Activated CD4-positive, alpha-beta T cell treated with anti-CD3 and anti-CD28 coated beads, Interleukin-2, amount 10 ng/mL, durations not matched to agents 24 days and 14 days (primary cell): Measurements from ENCODE around the gene LASP1. TPM values are rescaled to one million over a fixed set of nuclear protein-coding genes. Genes with fewer than 3 reads are reported as not detected.
"Not testable (repeated sequence)": the region's sequence is repeated elsewhere in the genome, so short reads cannot be mapped to it uniquely, and the experiment has no call there.

Experiments
- DNase-seq: peaks from one replicate; pipeline ENCODE4 v3.0.0; 2022
- H3K27ac Mint-ChIP-seq: one replicate; pipeline ENCODE4 v1.8.0; 2022; ENCODE audit warnings: mild to moderate bottlenecking, mixed read lengths
- H3K27me3 Mint-ChIP-seq: one replicate; pipeline ENCODE4 v1.8.0; 2022; ENCODE audit warnings: mixed read lengths
- H3K36me3 Mint-ChIP-seq: one replicate; pipeline ENCODE4 v1.8.0; 2022; ENCODE audit warnings: low read depth, mild to moderate bottlenecking, mixed read lengths
- H3K4me1 Mint-ChIP-seq: one replicate; pipeline ENCODE4 v1.8.0; 2021; ENCODE audit warnings: mixed read lengths
- H3K4me3 Mint-ChIP-seq: one replicate; pipeline ENCODE4 v1.8.0; 2022; ENCODE audit warnings: mild to moderate bottlenecking, moderate library complexity, mixed read lengths
- H3K9me3 Mint-ChIP-seq: one replicate; pipeline ENCODE4 v1.8.0; 2021; ENCODE audit warnings: mixed read lengths
- intact Hi-C: fragments of 100-400 bp; cut with micrococcal nuclease; formaldehyde crosslinking; loops from one replicate; pipeline ENCODE4 v1.15.1; 2023
- total RNA-seq: library from RNA; stranded (reverse); gene quantifications from 2 replicates; pipeline ENCODE4 v1.2.3, GENCODE V29; 2022

LASP1 gene
- total RNA-seq, 1 donor from 2014 or later: 130 TPM

DNA sequence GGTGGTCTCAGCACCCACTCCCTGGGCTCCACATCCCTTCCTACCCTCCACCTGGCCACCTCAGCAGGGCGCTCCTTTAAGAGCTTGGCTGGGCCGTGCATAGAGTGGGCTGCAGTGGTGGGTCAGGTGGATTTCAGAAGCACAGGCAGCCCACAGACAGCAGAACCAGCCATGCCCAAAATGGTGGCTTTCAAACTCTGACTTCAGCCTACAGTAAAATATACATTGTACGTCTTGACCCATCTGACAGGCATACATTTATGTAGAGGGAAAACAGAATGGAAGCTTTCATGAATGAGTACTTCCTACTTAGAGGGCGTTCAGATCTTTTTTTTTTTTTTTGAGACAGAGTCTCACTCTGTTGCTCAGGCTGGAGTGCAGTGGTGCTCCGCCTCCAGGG lies 29.6 kb downstream of the LASP1 start:
- no peaks in the 10 kb centered on the region for H3K9me3 Mint-ChIP-seq
- peaks cover 41% of the 10 kb centered on the region for H3K4me1 Mint-ChIP-seq
- peak overlapping the region; percentile 75 for H3K4me3 Mint-ChIP-seq
- no peaks in the 10 kb centered on the region for H3K27me3 Mint-ChIP-seq
- intact Hi-C loops: loop anchor here (2.0 kb wide), 3 partner anchors 27 to 75 kb away; partner anchors contain the start of genes CWC25 and RPL23
- peak overlapping the region; percentile 91 for H3K27ac Mint-ChIP-seq
- peaks cover 59% of the 10 kb centered on the region for H3K36me3 Mint-ChIP-seq
- DNase-seq: no peak

DNA sequence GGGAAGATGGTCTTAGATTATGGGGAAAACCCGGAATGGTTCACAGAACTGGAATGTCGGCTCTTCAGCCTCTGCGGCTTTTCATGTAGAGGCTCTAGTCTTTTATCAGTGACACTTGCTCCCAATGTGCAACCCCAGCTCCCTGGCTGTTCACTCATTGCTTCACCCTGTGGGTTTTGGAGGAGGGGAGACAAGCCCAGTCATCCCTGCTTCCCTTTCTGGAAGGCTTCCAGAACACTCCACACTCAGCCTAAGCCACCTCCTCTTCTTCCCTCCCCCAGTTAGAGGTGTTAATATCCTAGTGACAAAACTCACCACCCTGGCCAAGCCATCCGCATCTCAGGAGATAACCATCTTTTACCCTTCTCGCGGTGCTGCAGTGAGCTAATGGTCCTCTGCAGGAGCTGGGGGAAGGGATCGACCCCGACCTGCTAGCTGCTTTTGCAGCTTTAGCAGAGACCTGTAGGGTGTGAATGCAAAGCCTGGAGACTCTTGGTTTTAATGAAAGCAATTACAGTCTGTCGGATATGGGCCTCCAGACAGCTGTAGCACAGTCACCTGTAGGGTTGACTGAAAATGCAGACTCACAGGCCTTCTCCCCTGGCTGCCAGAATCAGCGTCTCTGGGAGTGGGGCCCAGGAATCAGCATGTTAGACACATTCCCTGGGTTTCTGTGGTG lies 31.3 kb downstream of the LASP1 start:
- no peaks in the 10 kb centered on the region for H3K27me3 Mint-ChIP-seq
- peaks cover 40% of the 10 kb centered on the region for H3K4me1 Mint-ChIP-seq
- H3K36me3 Mint-ChIP-seq: peaks cover 62% of the 10 kb centered on the region
- H3K4me3 Mint-ChIP-seq: peak overlapping the region; percentile 21
- intact Hi-C loops: no loop called here
- peak; percentile 68 for DNase-seq
- H3K27ac Mint-ChIP-seq: peak overlapping the region; percentile 86
- no peaks in the 10 kb centered on the region for H3K9me3 Mint-ChIP-seq

GRCh38 chr17:38903404-38903803 lies 33.5 kb downstream of the LASP1 start:
- Mint-ChIP-seq H3K9me3 (no peaks in the 10 kb centered on the region), H3K27ac (peak overlapping the region; percentile 66), H3K36me3 (peaks cover 49% of the 10 kb centered on the region), H3K4me3 (no peak overlapping the region), H3K27me3 (no peaks in the 10 kb centered on the region), H3K4me1 (peaks cover 34% of the 10 kb centered on the region)
- intact Hi-C loops: no loop called here
- DNase-seq: no peak

GRCh38 chr17:38904892-38905291 lies 35.0 kb downstream of the LASP1 start:
- Mint-ChIP-seq H3K36me3 (peaks cover 38% of the 10 kb centered on the region), H3K27me3 (no peaks in the 10 kb centered on the region), H3K4me3 (no peak overlapping the region), H3K9me3 (no peaks in the 10 kb centered on the region), H3K4me1 (peaks cover 22% of the 10 kb centered on the region), H3K27ac (no peak overlapping the region)
- DNase-seq: no peak
- intact Hi-C loops: no loop called here

DNA sequence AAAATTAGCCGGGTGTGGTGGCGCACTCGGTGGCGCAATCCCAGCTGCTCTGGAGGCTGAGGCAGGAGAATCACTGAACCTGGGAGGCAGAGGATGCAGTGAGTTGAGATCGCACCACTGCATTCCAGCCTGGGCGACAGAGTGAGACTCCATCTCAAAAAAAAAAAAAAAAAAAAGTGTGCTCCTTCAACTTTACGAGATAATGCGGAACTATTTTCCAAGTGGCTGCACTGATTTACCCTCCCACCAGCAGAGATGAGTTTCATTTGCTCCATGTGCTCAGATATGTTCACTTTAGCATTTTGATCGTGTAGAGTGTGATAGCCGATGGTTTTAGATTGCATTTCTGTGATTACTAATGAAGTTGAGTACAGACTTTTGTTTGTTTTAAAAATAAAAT lies 35.5 kb downstream of the LASP1 start:
- Mint-ChIP-seq H3K36me3 (peaks cover 38% of the 10 kb centered on the region), H3K9me3 (no peaks in the 10 kb centered on the region), H3K27ac (no peak overlapping the region), H3K4me3 (no peak overlapping the region), H3K4me1 (peaks cover 22% of the 10 kb centered on the region), H3K27me3 (no peaks in the 10 kb centered on the region)
- DNase-seq: no peak
- intact Hi-C loops: no loop called here

- no peak for DNase-seq
- no peaks in the 10 kb centered on the region for H3K27me3 Mint-ChIP-seq
- intact Hi-C loops: no loop called here
- H3K4me1 Mint-ChIP-seq: peaks cover 16% of the 10 kb centered on the region
- H3K27ac Mint-ChIP-seq: no peak overlapping the region
- H3K36me3 Mint-ChIP-seq: peaks cover 36% of the 10 kb centered on the region
- no peaks in the 10 kb centered on the region for H3K9me3 Mint-ChIP-seq
- no peak overlapping the region for H3K4me3 Mint-ChIP-seq
Measured at GRCh38 chr17:38906460-38907228, 36.8 kb downstream of the LASP1 start.

- Mint-ChIP-seq H3K27ac (peak overlapping the region; percentile 6), H3K36me3 (peaks cover 35% of the 10 kb centered on the region), H3K27me3 (no peaks in the 10 kb centered on the region), H3K4me3 (no peak overlapping the region), H3K4me1 (peaks cover 12% of the 10 kb centered on the region), H3K9me3 (no peaks in the 10 kb centered on the region)
- DNase-seq: no peak
- intact Hi-C loops: no loop called here
Measured at GRCh38 chr17:38907930-38908675, 38.2 kb downstream of the LASP1 start.

DNA sequence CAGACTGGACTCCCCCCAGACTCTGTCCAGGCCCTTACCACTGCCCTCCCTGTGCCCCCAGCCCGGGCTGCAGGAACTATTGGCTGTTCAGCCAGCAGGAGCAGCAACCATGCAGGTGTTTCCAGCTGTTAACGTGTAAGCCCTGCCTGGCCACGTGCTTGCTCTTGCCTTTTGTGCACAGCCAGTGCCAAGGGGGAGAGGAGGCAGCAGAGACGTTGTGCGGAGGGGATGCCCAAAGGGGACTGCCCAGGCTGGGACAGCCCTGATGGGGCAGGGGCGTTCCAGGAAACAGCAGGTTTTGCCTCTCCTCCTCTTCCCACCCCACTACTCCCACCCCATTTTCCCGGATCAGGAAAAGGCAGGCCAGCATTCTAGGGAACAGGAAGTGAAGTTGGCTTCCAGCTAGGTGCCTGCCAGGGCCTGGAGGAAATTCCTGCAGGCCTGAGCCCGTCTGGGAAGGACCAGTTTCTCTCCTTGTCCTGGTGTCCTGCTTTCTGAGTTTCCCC lies 38.9 kb downstream of the LASP1 start:
- no peak for DNase-seq
- Mint-ChIP-seq H3K9me3 (no peaks in the 10 kb centered on the region), H3K36me3 (peaks cover 32% of the 10 kb centered on the region), H3K4me1 (peaks cover 8% of the 10 kb centered on the region), H3K27ac (no peak overlapping the region), H3K27me3 (no peaks in the 10 kb centered on the region), H3K4me3 (no peak overlapping the region)
- intact Hi-C loops: no loop called here

GRCh38 chr17:38910325-38910724 lies 40.5 kb downstream of the LASP1 start:
- intact Hi-C loops: no loop called here
- Mint-ChIP-seq H3K9me3 (no peaks in the 10 kb centered on the region), H3K4me1 (peaks cover 8% of the 10 kb centered on the region), H3K27ac (no peak overlapping the region), H3K27me3 (no peaks in the 10 kb centered on the region), H3K4me3 (no peak overlapping the region), H3K36me3 (peaks cover 24% of the 10 kb centered on the region)
- no peak for DNase-seq

DNA sequence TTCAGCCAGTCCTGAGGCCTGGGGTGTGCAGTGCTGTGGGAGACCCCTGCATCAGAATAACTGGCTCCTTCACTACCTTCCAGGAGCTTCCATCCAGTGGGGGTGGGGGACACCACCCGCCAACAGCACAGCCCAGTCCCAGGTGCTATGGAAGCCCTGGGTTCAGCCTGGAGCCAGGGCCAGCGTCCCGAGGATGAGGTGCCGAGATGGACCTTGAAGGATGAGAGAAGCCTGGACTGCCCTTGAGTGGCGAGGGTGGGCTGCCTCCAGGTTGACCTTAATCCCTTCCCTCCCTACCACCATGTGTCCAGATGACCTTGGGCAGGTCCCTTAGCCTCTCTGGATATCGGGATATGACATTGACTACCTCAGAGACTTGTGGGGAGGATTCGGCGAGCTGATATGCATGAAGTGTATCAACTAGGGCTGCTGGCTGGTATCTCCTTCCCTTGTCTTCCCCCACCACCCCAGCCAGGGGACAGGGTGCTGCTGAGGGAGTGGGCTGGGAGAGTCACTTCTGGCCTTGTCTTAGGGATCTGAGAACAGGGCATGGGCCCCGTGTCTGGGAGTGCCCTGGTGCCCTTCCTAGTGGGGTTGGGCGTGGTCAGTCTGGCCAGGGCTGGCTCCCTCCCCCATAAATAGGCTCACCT lies 41.3 kb downstream of the LASP1 start:
- no peak overlapping the region for H3K4me3 Mint-ChIP-seq
- no peaks in the 10 kb centered on the region for H3K27me3 Mint-ChIP-seq
- H3K36me3 Mint-ChIP-seq: peaks cover 25% of the 10 kb centered on the region
- intact Hi-C loops: no loop called here
- no peaks in the 10 kb centered on the region for H3K9me3 Mint-ChIP-seq
- DNase-seq: no peak
- peaks cover 7% of the 10 kb centered on the region for H3K4me1 Mint-ChIP-seq
- H3K27ac Mint-ChIP-seq: no peak overlapping the region

DNA sequence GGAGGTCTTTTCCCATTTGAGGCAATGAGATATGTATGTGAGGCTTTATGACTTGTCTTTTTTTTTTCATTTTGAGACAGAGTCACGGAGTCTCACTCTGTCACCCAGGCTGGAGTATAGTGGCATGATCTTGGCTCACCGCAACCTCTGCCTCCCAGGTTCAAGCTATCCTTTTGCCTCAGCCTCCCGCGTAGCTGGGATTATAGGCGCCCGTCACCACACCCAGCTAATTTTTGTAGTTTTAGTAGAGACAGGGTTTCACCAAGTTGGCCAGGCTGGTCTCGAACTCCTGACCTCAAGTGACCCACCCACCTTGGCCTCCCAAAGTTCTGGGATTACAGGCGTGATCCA lies 41.8 kb downstream of the LASP1 start:
- H3K36me3 Mint-ChIP-seq: peaks cover 25% of the 10 kb centered on the region
- H3K27ac Mint-ChIP-seq, H3K27me3 Mint-ChIP-seq, intact Hi-C loops, H3K4me1 Mint-ChIP-seq, H3K4me3 Mint-ChIP-seq, H3K9me3 Mint-ChIP-seq, DNase-seq: not testable (repeated sequence)

- H3K36me3 Mint-ChIP-seq: peaks cover 27% of the 10 kb centered on the region
- H3K9me3 Mint-ChIP-seq: no peaks in the 10 kb centered on the region
- intact Hi-C loops: no loop called here
- no peaks in the 10 kb centered on the region for H3K27me3 Mint-ChIP-seq
- H3K4me1 Mint-ChIP-seq: peaks cover 7% of the 10 kb centered on the region
- DNase-seq: no peak
- H3K4me3 Mint-ChIP-seq: no peak overlapping the region
- no peak overlapping the region for H3K27ac Mint-ChIP-seq
Measured at GRCh38 chr17:38912221-38912813, 42.5 kb downstream of the LASP1 start.
